NCI-H510A treated with DMSO at 0.1 percent for 48 hours (cell line): ENCODE results near the gene LRRK2.
"Not testable (repeated sequence)": the region's sequence is repeated elsewhere in the genome, so short reads cannot be mapped to it uniquely, and the experiment has no call there.

Experiments
- DNase-seq: peaks from one replicate; lab custom pipeline; 2025; lab: John Stamatoyannopoulos, UW

LRRK2 gene

GRCh38 chr12:40314927-40315326, 90.1 kb downstream of the LRRK2 start:
- no peak for DNase-seq

GRCh38 chr12:40315375-40315774, 90.6 kb downstream of the LRRK2 start:
- no peak for DNase-seq

- DNase-seq, result no peak
Observed at GRCh38 chr12:40324261-40324660, 99.5 kb downstream of the LRRK2 start.

- DNase-seq, result peak; percentile 6
Observed at GRCh38 chr12:40325349-40325960, 100.7 kb downstream of the LRRK2 start.

GRCh38 chr12:40327535-40327934, 102.7 kb downstream of the LRRK2 start:
- DNase-seq, result no peak

- no peak for DNase-seq
Observed at GRCh38 chr12:40330180-40330579, 105.4 kb downstream of the LRRK2 start.

- DNase-seq, result no peak
Observed at GRCh38 chr12:40331886-40332285, 107.1 kb downstream of the LRRK2 start.

- DNase-seq, result no peak
Observed at GRCh38 chr12:40335991-40336390, 111.2 kb downstream of the LRRK2 start.

GRCh38 chr12:40336573-40337199, 111.9 kb downstream of the LRRK2 start:
- DNase-seq, result no peak

GRCh38 chr12:40338071-40338470, 113.3 kb downstream of the LRRK2 start:
- DNase-seq, result no peak

- DNase-seq, result no peak
Observed at GRCh38 chr12:40338621-40339020, 113.8 kb downstream of the LRRK2 start.

- DNase-seq, result no peak
Observed at GRCh38 chr12:40342010-40342409, 117.2 kb downstream of the LRRK2 start.

- DNase-seq, result no peak
Observed at GRCh38 chr12:40343124-40343523, 118.3 kb downstream of the LRRK2 start.

- DNase-seq, result no peak
Observed at GRCh38 chr12:40344312-40344711, 119.5 kb downstream of the LRRK2 start.

- DNase-seq, result no peak
Observed at GRCh38 chr12:40351976-40352375, 127.2 kb downstream of the LRRK2 start.

GRCh38 chr12:40375076-40375475, 150.3 kb downstream of the LRRK2 start:
- DNase-seq, result no peak

- DNase-seq, result no peak
Observed at GRCh38 chr12:40376533-40377267, 151.9 kb downstream of the LRRK2 start.

- DNase-seq, result no peak
Observed at GRCh38 chr12:40378691-40379090, 153.9 kb downstream of the LRRK2 start.

GRCh38 chr12:40382217-40382616, 157.4 kb downstream of the LRRK2 start:
- no peak for DNase-seq

- DNase-seq, result not testable (repeated sequence)
Observed at GRCh38 chr12:40387279-40387678, 162.5 kb downstream of the LRRK2 start.

GRCh38 chr12:40390980-40391379, 166.2 kb downstream of the LRRK2 start:
- DNase-seq, result no peak

GRCh38 chr12:40393026-40393425, 168.2 kb downstream of the LRRK2 start:
- DNase-seq, result no peak

- DNase-seq, result no peak
Observed at GRCh38 chr12:40399656-40400055, 174.9 kb downstream of the LRRK2 start.
